ENCODE results near the gene KDM4F.
"Not testable (repeated sequence)": the region's sequence is repeated elsewhere in the genome, so short reads cannot be mapped to it uniquely, and the experiment has no call there.

The KDM4F gene

GRCh38 chr11:95049122-95049521 lies at the start of gene KDM4F:
TSS of gene KDM4F (plus strand) at chr11:95049422.
- not testable (repeated sequence) for DNase-seq

GRCh38 chr11:95003716-95004115 lies 45.5 kb upstream of the KDM4F start:
- no peak for DNase-seq

GRCh38 chr11:95005642-95006041 lies 43.6 kb upstream of the KDM4F start:
- DNase-seq, result no peak

- no peak for DNase-seq
Measured at GRCh38 chr11:95011376-95011775, 37.8 kb upstream of the KDM4F start.

- no peak for DNase-seq
Measured at GRCh38 chr11:95014184-95014821, 34.9 kb upstream of the KDM4F start.

GRCh38 chr11:95016139-95016538 lies 33.1 kb upstream of the KDM4F start:
- no peak for DNase-seq

- not testable (repeated sequence) for DNase-seq
Measured at GRCh38 chr11:95021468-95021867, 27.8 kb upstream of the KDM4F start.

GRCh38 chr11:95024958-95025357 lies 24.3 kb upstream of the KDM4F start, which contains the start of gene KDM4E:
TSS of gene KDM4E (plus strand) at chr11:95025258. CDS start at chr11:95025558, 300 bp downstream.
- no peak for DNase-seq

GRCh38 chr11:95025594-95025993 lies 23.6 kb upstream of the KDM4F start:
- not testable (repeated sequence) for DNase-seq

GRCh38 chr11:95028357-95028756 lies 20.9 kb upstream of the KDM4F start:
- DNase-seq, result no peak

GRCh38 chr11:95033051-95033450 lies 16.2 kb upstream of the KDM4F start:
- no peak for DNase-seq

GRCh38 chr11:95035316-95035715 lies 13.9 kb upstream of the KDM4F start:
- DNase-seq, result no peak

GRCh38 chr11:95037356-95038035 lies 11.7 kb upstream of the KDM4F start:
- DNase-seq, result not testable (repeated sequence)

GRCh38 chr11:95042239-95042638 lies 7.0 kb upstream of the KDM4F start:
- no peak for DNase-seq

- no peak for DNase-seq
Measured at GRCh38 chr11:95042906-95043305, 6.3 kb upstream of the KDM4F start.

GRCh38 chr11:95044010-95044409 lies 5.2 kb upstream of the KDM4F start:
- no peak for DNase-seq

GRCh38 chr11:95045812-95046211 lies 3.4 kb upstream of the KDM4F start:
- no peak for DNase-seq

GRCh38 chr11:95050595-95051202 lies 1.5 kb downstream of the KDM4F start:
- DNase-seq, result no peak

GRCh38 chr11:95054356-95054755 lies 5.1 kb downstream of the KDM4F start:
- no peak for DNase-seq

- no peak for DNase-seq
Measured at GRCh38 chr11:95055283-95055897, 6.2 kb downstream of the KDM4F start.

- DNase-seq, result no peak
Measured at GRCh38 chr11:95057959-95058358, 8.7 kb downstream of the KDM4F start.

- DNase-seq, result no peak
Measured at GRCh38 chr11:95058621-95059020, 9.4 kb downstream of the KDM4F start.

- no peak for DNase-seq
Measured at GRCh38 chr11:95059046-95059445, 9.8 kb downstream of the KDM4F start.

GRCh38 chr11:95065336-95065735 lies 16.1 kb downstream of the KDM4F start:
- DNase-seq, result no peak
